Colonic mucosa (tissue), 4 donors: Measurements from ENCODE around the gene RNF180. TPM values are rescaled to one million over a fixed set of nuclear protein-coding genes. Genes with fewer than 3 reads are reported as not detected.

Experiments used
- DNase-seq: peaks from one replicate; pipeline ENCODE4 v3.0.0-alpha.2; 2020
- H3K27ac ChIP-seq: fragments of 200-600 bp; one replicate; pipeline ENCODE4 v1.8.0; 2021
- H3K27me3 ChIP-seq: fragments of 200-600 bp; one replicate; pipeline ENCODE4 v1.8.0; 2021
- H3K36me3 ChIP-seq: fragments of 200-600 bp; one replicate; pipeline ENCODE4 v1.8.0; 2021
- H3K4me1 ChIP-seq: fragments of 200-600 bp; one replicate; pipeline ENCODE4 v1.8.0; 2021; ENCODE audit warnings: mild to moderate bottlenecking
- H3K4me3 ChIP-seq: fragments of 200-600 bp; one replicate; pipeline ENCODE4 v1.8.0; 2021
- H3K9ac ChIP-seq, 2 donors: one replicate each; pipeline ENCODE4 v1.7.0; 2013; ENCODE audit warnings: control low read depth in 2 of 2, low read depth in 2 of 2, low read length in 2 of 2
- H3K9me3 ChIP-seq: fragments of 200-600 bp; one replicate; pipeline ENCODE4 v1.8.0; 2021
- intact Hi-C: fragments of 100-400 bp; cut with DNase I; formaldehyde crosslinking; loops from one replicate; pipeline ENCODE4 v1.14.1; 2022
- total RNA-seq, 2 donors: library from RNA; stranded (reverse); fragmentation: NEBNext Ultra II Directional in 1 of 2; extraction: Animal tissue kit (Norgen Biotek cat#: 25700) in 1 of 2; gene quantifications; one replicate each; pipeline ENCODE4 v1.2.1, GENCODE V29; 2021
- TF ChIP-seq, protein P1 (sequence below): fragments of 200-600 bp; IDR thresholded peaks from one replicate; pipeline ENCODE4 v1.8.0; 2022; ENCODE audit warnings: antibody characterized with exemption, mild to moderate bottlenecking
- donor health status: healthy.
- donor health status: DM: no; HTN: no; CAD: no.
- donor health status: DM: no; HTN: no; CAD: no.

RNF180 gene
- total RNA-seq, 2 donors from 2014 or later = 1.2 to 2.7 TPM

DNA sequence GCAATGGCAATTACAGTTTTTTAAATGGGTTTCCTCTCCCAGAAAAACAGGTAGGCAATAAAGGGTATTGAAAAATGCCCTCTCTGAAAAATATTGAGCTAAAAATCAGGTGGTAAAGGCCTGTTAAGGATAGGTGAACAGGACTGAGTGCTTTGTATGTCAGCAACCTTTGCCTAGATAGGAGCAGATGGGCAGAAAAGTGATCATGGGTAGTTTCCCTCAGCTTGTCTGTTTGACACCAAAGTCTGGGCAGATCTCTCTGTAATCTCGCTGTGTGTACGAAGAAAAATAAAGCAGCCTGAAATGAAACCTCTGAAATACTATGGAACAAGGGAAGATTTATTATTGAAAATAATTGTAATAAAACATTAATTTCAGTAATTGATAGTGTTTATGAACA is 15.8 kb downstream of the RNF180 start:
- no peak overlapping the region for H3K27ac ChIP-seq
- TF ChIP-seq, protein P1, sequence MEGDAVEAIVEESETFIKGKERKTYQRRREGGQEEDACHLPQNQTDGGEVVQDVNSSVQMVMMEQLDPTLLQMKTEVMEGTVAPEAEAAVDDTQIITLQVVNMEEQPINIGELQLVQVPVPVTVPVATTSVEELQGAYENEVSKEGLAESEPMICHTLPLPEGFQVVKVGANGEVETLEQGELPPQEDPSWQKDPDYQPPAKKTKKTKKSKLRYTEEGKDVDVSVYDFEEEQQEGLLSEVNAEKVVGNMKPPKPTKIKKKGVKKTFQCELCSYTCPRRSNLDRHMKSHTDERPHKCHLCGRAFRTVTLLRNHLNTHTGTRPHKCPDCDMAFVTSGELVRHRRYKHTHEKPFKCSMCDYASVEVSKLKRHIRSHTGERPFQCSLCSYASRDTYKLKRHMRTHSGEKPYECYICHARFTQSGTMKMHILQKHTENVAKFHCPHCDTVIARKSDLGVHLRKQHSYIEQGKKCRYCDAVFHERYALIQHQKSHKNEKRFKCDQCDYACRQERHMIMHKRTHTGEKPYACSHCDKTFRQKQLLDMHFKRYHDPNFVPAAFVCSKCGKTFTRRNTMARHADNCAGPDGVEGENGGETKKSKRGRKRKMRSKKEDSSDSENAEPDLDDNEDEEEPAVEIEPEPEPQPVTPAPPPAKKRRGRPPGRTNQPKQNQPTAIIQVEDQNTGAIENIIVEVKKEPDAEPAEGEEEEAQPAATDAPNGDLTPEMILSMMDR = no peak

DNA sequence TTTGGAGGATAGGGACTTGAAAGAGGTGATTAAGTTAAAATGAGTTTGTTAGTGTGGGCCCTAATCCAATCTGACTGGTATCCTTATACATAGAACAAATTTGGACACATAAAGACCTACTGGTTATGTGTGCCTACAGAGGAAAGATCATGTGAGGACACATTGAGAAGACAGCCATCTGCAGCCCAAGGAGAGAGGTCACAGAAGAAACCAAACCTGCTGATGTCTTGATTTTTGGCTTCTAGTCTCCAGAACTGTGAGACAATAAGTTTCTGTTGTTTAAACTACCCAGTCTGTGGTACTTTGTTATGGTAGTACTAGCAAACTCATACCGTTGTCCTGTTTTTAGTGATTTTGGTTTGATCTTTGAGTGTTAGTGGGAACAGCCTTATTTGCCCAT is 18.3 kb downstream of the RNF180 start:
- no peaks in the 10 kb centered on the region for H3K27me3 ChIP-seq
- H3K4me3 ChIP-seq = no peak overlapping the region
- no peak overlapping the region for H3K27ac ChIP-seq
- no peaks in the 10 kb centered on the region for H3K9me3 ChIP-seq
- DNase-seq = no peak
- no peaks in the 10 kb centered on the region for H3K36me3 ChIP-seq
- intact Hi-C loops = no loop called here
- H3K9ac ChIP-seq = no peak overlapping the region
- TF ChIP-seq, protein P1 = no peak
- H3K4me1 ChIP-seq = no peaks in the 10 kb centered on the region

More for the DNA sequence above, 15.8 kb downstream of the RNF180 start:
- Histone ChIP-seq H3K9ac (no peak overlapping the region), H3K4me1 (no peaks in the 10 kb centered on the region), H3K4me3 (no peak overlapping the region), H3K27me3 (no peaks in the 10 kb centered on the region), H3K9me3 (no peaks in the 10 kb centered on the region), H3K36me3 (no peaks in the 10 kb centered on the region)
- no peak for DNase-seq
- intact Hi-C loops = no loop called here

DNA sequence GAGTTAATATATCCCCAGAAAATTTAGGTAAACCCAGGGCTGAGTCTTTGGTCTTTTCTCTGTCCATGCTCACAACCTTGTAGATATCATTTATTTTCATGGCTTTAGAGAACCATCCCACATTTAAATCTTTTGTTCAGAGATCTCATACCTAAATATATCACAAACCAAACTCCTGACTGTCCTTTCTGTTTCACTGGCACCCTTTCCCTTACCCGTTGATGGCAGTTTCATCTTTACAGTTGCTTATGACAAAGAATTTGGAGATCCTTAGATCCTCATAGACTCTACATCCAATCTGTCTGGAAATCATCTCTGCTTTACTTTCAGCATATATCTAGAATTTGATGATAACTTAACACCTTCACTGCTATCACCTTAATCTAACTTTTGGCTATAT is 19.2 kb downstream of the RNF180 start:
- H3K27me3 ChIP-seq = no peaks in the 10 kb centered on the region
- no peak overlapping the region for H3K27ac ChIP-seq
- no peak for DNase-seq
- intact Hi-C loops = no loop called here
- TF ChIP-seq, protein P1 = no peak
- H3K36me3 ChIP-seq = no peaks in the 10 kb centered on the region
- H3K4me1 ChIP-seq = no peaks in the 10 kb centered on the region
- no peak overlapping the region for H3K9ac ChIP-seq
- H3K4me3 ChIP-seq = no peak overlapping the region
- H3K9me3 ChIP-seq = no peaks in the 10 kb centered on the region

DNA sequence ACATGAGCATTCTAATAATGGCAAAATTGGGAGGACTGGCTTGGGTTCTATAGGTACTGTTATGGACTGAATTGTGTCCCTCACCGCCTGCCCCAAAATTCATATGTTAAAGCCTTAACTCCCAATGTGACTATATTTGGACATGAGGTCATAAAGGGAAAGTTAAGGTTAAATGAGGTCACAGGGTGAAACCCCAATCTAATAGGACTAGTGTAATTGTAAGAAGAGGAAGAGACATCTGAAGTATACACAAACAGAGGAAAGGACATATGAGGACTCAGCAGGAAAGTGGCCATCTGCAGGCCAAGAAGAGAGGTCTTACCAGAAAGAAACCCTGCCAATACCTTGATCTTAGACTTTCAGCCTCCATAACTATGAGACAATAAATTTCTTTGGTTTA is 23.1 kb downstream of the RNF180 start:
- H3K36me3 ChIP-seq = no peaks in the 10 kb centered on the region
- no peaks in the 10 kb centered on the region for H3K27me3 ChIP-seq
- H3K4me3 ChIP-seq = no peak overlapping the region
- no peak overlapping the region for H3K9ac ChIP-seq
- intact Hi-C loops = no loop called here
- no peaks in the 10 kb centered on the region for H3K9me3 ChIP-seq
- no peak overlapping the region for H3K27ac ChIP-seq
- TF ChIP-seq, protein P1 = no peak
- DNase-seq = no peak
- H3K4me1 ChIP-seq = no peaks in the 10 kb centered on the region

DNA sequence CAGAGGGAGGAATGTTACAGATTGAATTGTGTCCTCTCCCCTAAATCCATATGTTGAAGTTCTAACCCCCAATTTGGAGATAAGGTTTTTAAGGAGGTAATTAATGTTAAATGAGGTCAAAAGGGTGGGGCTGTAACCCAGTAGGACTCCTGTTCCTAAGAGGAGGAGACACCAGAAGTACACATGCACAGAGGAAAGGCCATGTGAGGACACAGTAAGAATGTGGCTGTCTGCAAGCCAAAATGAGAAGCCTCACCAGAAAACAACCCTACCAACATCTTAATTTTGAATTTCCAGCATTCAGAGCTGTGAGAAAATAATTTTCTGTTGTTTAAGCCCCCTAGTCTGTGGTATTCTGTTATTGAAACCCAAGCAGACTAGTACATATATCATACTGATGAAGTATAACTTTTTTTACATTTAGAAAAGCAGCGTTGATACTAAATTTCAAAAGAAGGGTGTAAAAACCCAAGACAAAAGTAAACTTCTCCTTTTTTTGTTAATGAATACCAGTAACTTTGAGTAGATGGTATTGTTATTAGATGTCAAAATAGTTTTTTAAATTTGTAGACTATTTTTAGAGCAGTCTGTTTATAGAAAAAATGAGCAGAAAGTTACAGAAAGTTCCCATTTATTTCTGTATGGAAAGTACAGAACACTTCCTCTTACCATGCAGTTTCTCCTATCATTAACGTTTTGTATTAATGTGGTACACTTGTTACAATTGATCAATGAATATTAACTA is 25.1 kb downstream of the RNF180 start:
- H3K4me3 ChIP-seq = no peak overlapping the region
- no peaks in the 10 kb centered on the region for H3K27me3 ChIP-seq
- TF ChIP-seq, protein P1 = no peak
- DNase-seq = no peak
- intact Hi-C loops = no loop called here
- H3K9ac ChIP-seq = no peak overlapping the region
- no peak overlapping the region for H3K27ac ChIP-seq
- H3K4me1 ChIP-seq = no peaks in the 10 kb centered on the region
- no peaks in the 10 kb centered on the region for H3K9me3 ChIP-seq
- H3K36me3 ChIP-seq = no peaks in the 10 kb centered on the region
